Glutamatergic neuron (in vitro differentiated cells): ENCODE measurements around the gene OR51S1. TPM values are rescaled to one million over a fixed set of nuclear protein-coding genes. Genes with fewer than 3 reads are reported as not detected.

Experiments used
- DNase-seq: peaks from one replicate; pipeline ENCODE4 v3.0.0; 2022
- H3K27ac Mint-ChIP-seq: one replicate; pipeline ENCODE4 v1.8.0; 2020; ENCODE audit warnings: mild to moderate bottlenecking, mixed read lengths, inconsistent platforms; ENCODE audit not compliant: unreplicated experiment
- H3K27me3 Mint-ChIP-seq: one replicate; pipeline ENCODE4 v1.8.0; 2020; ENCODE audit warnings: mild to moderate bottlenecking, moderate library complexity, mixed read lengths, inconsistent platforms; ENCODE audit not compliant: unreplicated experiment
- H3K36me3 Mint-ChIP-seq: one replicate; pipeline ENCODE4 v1.8.0; 2020; ENCODE audit warnings: mild to moderate bottlenecking, mixed read lengths, inconsistent platforms; ENCODE audit not compliant: unreplicated experiment
- H3K4me1 Mint-ChIP-seq: one replicate; pipeline ENCODE4 v1.8.0; 2020; ENCODE audit warnings: mild to moderate bottlenecking, low read depth, mixed read lengths, inconsistent platforms; ENCODE audit not compliant: unreplicated experiment
- H3K4me3 Mint-ChIP-seq: one replicate; pipeline ENCODE4 v1.8.0; 2020; ENCODE audit warnings: mild to moderate bottlenecking, mixed read lengths, inconsistent platforms; ENCODE audit not compliant: unreplicated experiment
- H3K9me3 Mint-ChIP-seq: one replicate; pipeline ENCODE4 v1.8.0; 2020; ENCODE audit warnings: mild to moderate bottlenecking, moderate library complexity, mixed read lengths, inconsistent platforms; ENCODE audit not compliant: unreplicated experiment
- long read RNA-seq: library from polyadenylated mRNA; unstranded; transcript quantifications from one replicate; pipeline ENCODE4 v2.0.0, GENCODE V29; 2020; ENCODE audit not compliant: unreplicated experiment
- total RNA-seq: library from RNA; stranded (reverse); fragmentation: NEBNext Ultra II Directional; extraction: Animal tissue kit (Norgen Biotek cat#: 25700); gene quantifications from one replicate; pipeline ENCODE4 v1.2.1, GENCODE V29; 2021; ENCODE audit not compliant: unreplicated experiment
- TF ChIP-seq, protein P1 (sequence below): fragments of 200-600 bp; sonication (generic); IDR thresholded peaks from one replicate; pipeline ENCODE4 v1.5.0; 2021; ENCODE audit not compliant: partially characterized antibody, unreplicated experiment

OR51S1 gene, protein sequence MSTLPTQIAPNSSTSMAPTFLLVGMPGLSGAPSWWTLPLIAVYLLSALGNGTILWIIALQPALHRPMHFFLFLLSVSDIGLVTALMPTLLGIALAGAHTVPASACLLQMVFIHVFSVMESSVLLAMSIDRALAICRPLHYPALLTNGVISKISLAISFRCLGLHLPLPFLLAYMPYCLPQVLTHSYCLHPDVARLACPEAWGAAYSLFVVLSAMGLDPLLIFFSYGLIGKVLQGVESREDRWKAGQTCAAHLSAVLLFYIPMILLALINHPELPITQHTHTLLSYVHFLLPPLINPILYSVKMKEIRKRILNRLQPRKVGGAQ
- total RNA-seq = not detected
- long read RNA-seq = 0 reads

DNA sequence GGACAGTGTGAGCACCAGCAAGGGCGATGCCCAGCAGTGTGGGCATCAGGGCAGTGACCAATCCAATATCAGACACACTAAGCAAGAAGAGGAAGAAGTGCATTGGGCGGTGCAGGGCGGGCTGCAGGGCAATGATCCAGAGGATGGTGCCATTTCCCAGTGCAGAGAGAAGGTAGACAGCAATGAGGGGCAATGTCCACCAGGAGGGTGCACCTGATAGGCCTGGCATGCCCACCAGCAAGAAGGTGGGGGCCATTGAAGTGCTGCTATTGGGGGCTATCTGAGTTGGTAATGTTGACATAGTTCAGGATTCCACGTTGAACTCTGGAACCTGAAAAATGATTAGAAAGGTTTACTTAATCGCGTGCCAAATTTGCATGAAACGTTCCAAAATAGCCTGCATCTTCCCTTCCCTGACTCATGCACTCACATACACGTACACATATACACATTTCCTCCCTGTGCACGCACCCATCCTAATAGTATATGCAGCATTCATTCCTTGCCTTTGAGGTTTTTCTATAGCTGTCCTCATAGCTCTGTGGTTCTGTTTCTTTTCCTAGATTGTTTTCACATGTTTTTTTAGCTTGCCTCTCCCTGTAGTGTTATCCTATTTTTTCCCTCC lies at the start of gene OR51S1:
Gene OR51S1 (minus strand): TSS at position 301 of the 625 bp plus-strand sequence. CDS start 0 bp downstream, at position 301.
- H3K9me3 Mint-ChIP-seq = no peaks in the 10 kb centered on the region
- no peaks in the 10 kb centered on the region for H3K27me3 Mint-ChIP-seq
- no peak within 1 kb of the TSS for H3K4me3 Mint-ChIP-seq
- TF ChIP-seq, protein P1, sequence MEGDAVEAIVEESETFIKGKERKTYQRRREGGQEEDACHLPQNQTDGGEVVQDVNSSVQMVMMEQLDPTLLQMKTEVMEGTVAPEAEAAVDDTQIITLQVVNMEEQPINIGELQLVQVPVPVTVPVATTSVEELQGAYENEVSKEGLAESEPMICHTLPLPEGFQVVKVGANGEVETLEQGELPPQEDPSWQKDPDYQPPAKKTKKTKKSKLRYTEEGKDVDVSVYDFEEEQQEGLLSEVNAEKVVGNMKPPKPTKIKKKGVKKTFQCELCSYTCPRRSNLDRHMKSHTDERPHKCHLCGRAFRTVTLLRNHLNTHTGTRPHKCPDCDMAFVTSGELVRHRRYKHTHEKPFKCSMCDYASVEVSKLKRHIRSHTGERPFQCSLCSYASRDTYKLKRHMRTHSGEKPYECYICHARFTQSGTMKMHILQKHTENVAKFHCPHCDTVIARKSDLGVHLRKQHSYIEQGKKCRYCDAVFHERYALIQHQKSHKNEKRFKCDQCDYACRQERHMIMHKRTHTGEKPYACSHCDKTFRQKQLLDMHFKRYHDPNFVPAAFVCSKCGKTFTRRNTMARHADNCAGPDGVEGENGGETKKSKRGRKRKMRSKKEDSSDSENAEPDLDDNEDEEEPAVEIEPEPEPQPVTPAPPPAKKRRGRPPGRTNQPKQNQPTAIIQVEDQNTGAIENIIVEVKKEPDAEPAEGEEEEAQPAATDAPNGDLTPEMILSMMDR = no peak
- no peak within 1 kb of the TSS for H3K27ac Mint-ChIP-seq
- H3K36me3 Mint-ChIP-seq = peaks cover 5% of the 10 kb centered on the region
- DNase-seq = no peak
- H3K4me1 Mint-ChIP-seq = no peaks in the 10 kb centered on the region

DNA sequence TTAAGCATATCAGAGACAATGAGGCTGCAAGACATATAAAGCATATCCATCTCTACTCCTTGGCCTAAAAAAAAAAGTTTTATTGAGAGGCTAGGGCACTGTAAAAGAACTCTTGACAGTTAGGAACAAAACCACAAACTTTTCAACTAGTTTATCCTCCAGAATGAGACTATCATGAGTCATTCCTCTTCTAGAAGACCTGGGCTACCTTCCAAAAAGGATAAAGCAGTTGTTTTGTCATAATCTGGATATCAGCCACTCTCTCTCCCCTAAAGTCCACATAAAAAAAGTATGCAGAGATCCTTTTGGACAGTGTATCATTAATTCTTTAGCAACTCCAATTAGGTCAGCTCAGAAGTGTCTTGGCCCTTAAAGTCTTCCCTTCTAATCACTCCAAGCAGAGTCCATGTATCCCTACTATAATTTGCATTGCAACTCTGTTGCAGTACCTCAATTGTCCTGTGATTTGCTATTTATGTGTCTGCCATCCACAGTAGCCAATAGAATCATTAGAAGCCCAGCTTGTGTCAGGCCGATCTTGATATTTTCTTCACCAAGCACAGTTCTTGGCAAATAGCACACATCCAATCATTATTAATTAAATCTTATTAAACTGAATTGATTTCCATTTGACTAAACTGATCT lies 43.1 kb upstream of the OR51S1 start:
- TF ChIP-seq, protein P1 = peak; percentile 24
- DNase-seq = no peak
- Mint-ChIP-seq H3K4me1 (peaks cover 2% of the 10 kb centered on the region), H3K4me3 (no peak overlapping the region), H3K36me3 (no peaks in the 10 kb centered on the region), H3K9me3 (no peaks in the 10 kb centered on the region), H3K27ac (no peak overlapping the region), H3K27me3 (no peaks in the 10 kb centered on the region)

DNA sequence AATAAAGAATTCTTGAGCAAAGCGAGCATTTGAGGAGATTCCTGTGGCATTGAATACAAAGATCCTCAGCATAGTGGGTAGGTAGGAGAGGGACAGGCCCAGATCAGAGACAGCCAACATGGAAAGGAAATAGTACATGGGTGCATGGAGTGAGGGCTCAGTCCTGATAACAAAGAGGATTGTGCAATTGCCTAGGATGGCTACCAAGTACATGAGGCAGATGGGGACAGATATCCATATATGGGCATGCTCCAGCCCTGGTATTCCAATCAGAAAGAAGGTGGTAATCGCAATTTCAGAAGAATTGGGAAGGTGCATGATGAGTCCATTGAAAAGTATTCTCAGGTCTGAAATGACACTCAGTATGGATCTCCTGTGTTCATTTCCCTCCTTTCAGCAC lies 41.3 kb upstream of the OR51S1 start:
- no peak overlapping the region for H3K4me3 Mint-ChIP-seq
- no peaks in the 10 kb centered on the region for H3K27me3 Mint-ChIP-seq
- TF ChIP-seq, protein P1 = no peak
- no peaks in the 10 kb centered on the region for H3K4me1 Mint-ChIP-seq
- H3K9me3 Mint-ChIP-seq = no peaks in the 10 kb centered on the region
- no peak overlapping the region for H3K27ac Mint-ChIP-seq
- no peaks in the 10 kb centered on the region for H3K36me3 Mint-ChIP-seq
- no peak for DNase-seq

DNA sequence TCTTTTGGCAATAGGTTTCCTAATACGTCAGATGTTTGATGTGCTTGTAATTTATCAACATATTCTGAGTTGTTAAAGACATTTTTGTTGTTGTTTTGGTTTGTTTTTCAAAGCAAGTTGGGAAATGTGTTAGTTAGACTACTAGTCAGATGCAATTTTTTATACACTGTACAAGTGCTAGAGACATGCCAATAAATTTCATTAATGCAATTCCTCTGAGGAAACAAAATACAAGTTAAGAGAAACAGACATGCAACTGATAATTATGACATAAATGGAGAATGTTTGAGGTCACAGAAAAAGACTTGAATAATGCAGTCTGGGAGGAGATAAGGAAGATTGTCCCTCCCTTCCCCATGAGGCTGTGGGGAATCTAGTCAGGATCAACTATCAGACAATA lies 38.6 kb upstream of the OR51S1 start:
- Mint-ChIP-seq H3K4me1 (no peaks in the 10 kb centered on the region), H3K4me3 (no peak overlapping the region), H3K27ac (no peak overlapping the region), H3K9me3 (peaks cover 1% of the 10 kb centered on the region), H3K36me3 (no peaks in the 10 kb centered on the region), H3K27me3 (no peaks in the 10 kb centered on the region)
- no peak for DNase-seq
- TF ChIP-seq, protein P1 = no peak

DNA sequence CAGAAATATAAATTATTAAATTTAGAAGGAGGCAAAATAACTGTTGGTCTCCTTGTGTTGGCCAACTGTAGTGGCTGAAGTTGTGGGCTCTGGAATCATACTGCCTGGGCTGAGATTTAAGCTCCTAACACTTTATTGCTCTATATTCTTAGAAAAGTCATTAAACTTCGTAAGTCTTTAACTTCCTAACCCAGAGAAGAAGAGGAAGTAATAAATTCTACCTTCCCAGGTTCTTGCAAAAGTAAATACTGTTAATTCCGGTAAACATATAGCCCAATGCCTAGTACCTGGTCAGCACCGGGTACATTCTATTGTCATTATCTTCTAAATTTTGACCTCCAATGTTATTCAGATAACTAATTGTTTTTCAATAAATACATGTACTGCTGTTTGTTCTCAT lies 37.2 kb upstream of the OR51S1 start:
- DNase-seq = no peak
- H3K9me3 Mint-ChIP-seq = peaks cover 1% of the 10 kb centered on the region
- no peak overlapping the region for H3K27ac Mint-ChIP-seq
- no peaks in the 10 kb centered on the region for H3K27me3 Mint-ChIP-seq
- TF ChIP-seq, protein P1 = no peak
- no peaks in the 10 kb centered on the region for H3K36me3 Mint-ChIP-seq
- no peak overlapping the region for H3K4me3 Mint-ChIP-seq
- H3K4me1 Mint-ChIP-seq = no peaks in the 10 kb centered on the region
